K562 (cell line): Measurements from ENCODE around the gene CYP11A1. TPM values are rescaled to one million over a fixed set of nuclear protein-coding genes. Genes with fewer than 3 reads are reported as not detected.

ENCODE experiments used
- ATAC-seq: fragments of 200-7000 bp; cut with Tn5 transposase; 3 replicates; pipeline ENCODE4 v1.9.1; 2020; ENCODE audit warnings: moderate library complexity
- BruUV-seq: library from RNA; stranded (reverse); fragments of 400-500 nt; replicated peaks from 2 replicates; lab custom pipeline; 2021; lab: Mats Ljungman, UMichigan
- CTCF ChIA-PET: fragments of 300-600 bp; formaldehyde crosslinking; extraction: SDS; loops from one replicate; lab custom pipeline; 2021; ENCODE audit warnings: low intra/inter-chr PET ratio; lab: Yijun Ruan, JAX
- POLR2A ChIA-PET: fragments of 300-600, 350-650 bp; sonication (Branson Sonifier 250); formaldehyde crosslinking; extraction: SDS; loops from one replicate; lab custom pipeline; 2021; ENCODE audit warnings: antibody characterized with exemption, inconsistent platforms; lab: Yijun Ruan, JAX
- DNase-seq, 4 experiments: peaks; one replicate each; pipeline versions ENCODE4 v3.0.0 to v3.0.0-alpha.2; 2011 to 2018; ENCODE audit warnings: low spot score in 3 of 4, mixed read lengths in 3 of 4; ENCODE audit errors: extremely low read depth in 1 of 4
- FAIRE-seq: peaks from 2 replicates; lab custom pipeline; 2011; peaks lifted over from hg19 to GRCh38; lab: Jason Lieb, UNC
- H2AFZ ChIP-seq: 2 replicates; pipeline ENCODE4 v1.6.0; 2011; ENCODE audit warnings: low read depth, low read length, control low read depth, inconsistent platforms
- H3K27ac ChIP-seq: fragments of 200-600 bp; 3 replicates; pipeline ENCODE4 v1.8.0; 2011; ENCODE audit warnings: low read depth, mild to moderate bottlenecking, control low read depth, inconsistent platforms, low read length, moderate library complexity, mixed read lengths; ENCODE audit errors: extremely low read depth
- H3K27me3 ChIP-seq, 2 experiments: fragments of 300-600 bp in 1 of 2; 2 replicates in 1 of 2; 3 replicates in 1 of 2; pipeline versions ENCODE4 v1.6.0 to v1.8.0; 2011; ENCODE audit warnings: inconsistent platforms in 2 of 2, low read length in 2 of 2, mild to moderate bottlenecking in 1 of 2, mixed read lengths in 1 of 2, moderate library complexity in 1 of 2; ENCODE audit not compliant: control insufficient read depth in 2 of 2, insufficient read depth in 2 of 2
- H3K36me3 ChIP-seq: fragments of 300-600 bp; 3 replicates; pipeline ENCODE4 v1.8.0; 2011; ENCODE audit warnings: mild to moderate bottlenecking, low read length, inconsistent platforms; ENCODE audit not compliant: control insufficient read depth, insufficient read depth
- H3K4me1 ChIP-seq, 2 experiments: fragments of 200-600 bp in 1 of 2; replicated peaks in 1 of 2; 2 replicates in 1 of 2; 3 replicates in 1 of 2; pipeline versions ENCODE4 v1.5.1 to v1.8.0; 2011; ENCODE audit warnings: inconsistent platforms in 2 of 2, low read length in 2 of 2, mild to moderate bottlenecking in 1 of 2, mixed read lengths in 1 of 2, moderate library complexity in 1 of 2; ENCODE audit not compliant: control insufficient read depth in 2 of 2, insufficient read depth in 2 of 2
- H3K4me2 ChIP-seq: 2 replicates; pipeline ENCODE4 v1.6.1; 2011; ENCODE audit warnings: low read length, control low read depth, inconsistent platforms, mixed read lengths; ENCODE audit not compliant: insufficient read depth
- H3K4me3 ChIP-seq: fragments of 200-600 bp; sonication (generic), shearing (Covaris generic); 2 replicates; pipeline ENCODE4 v1.5.1; 2016; ENCODE audit warnings: control low read depth, inconsistent platforms
- H3K79me2 ChIP-seq: fragments of 200-600 bp; 3 replicates; pipeline ENCODE4 v1.8.0; 2011; ENCODE audit warnings: low read length, inconsistent platforms; ENCODE audit not compliant: control insufficient read depth, insufficient read depth
- H3K9ac ChIP-seq, 2 experiments: 2 replicates each; pipeline versions ENCODE4 v1.6.0 to v1.6.1; 2011; ENCODE audit warnings: low read depth in 2 of 2, low read length in 2 of 2, control low read depth in 1 of 2, inconsistent platforms in 1 of 2, mild to moderate bottlenecking in 1 of 2, mixed read lengths in 1 of 2; ENCODE audit not compliant: insufficient read depth in 1 of 2
- H3K9me1 ChIP-seq: one replicate; pipeline ENCODE4 v1.6.0; 2011; ENCODE audit warnings: inconsistent platforms, mild to moderate bottlenecking, low read length, moderate library complexity; ENCODE audit not compliant: control insufficient read depth, insufficient read depth
- H3K9me3 ChIP-seq: replicated peaks from 2 replicates; pipeline ENCODE4 v1.5.1; 2011; ENCODE audit warnings: low read depth, low read length, inconsistent platforms; ENCODE audit not compliant: control insufficient read depth, insufficient read depth
- H4K20me1 ChIP-seq: replicated peaks from 2 replicates; pipeline ENCODE4 v1.6.1; 2011; ENCODE audit warnings: low read length, inconsistent platforms, mixed read lengths; ENCODE audit not compliant: control insufficient read depth, insufficient read depth
- ARNT ChIP-seq, 2 experiments: fragments of 450-650 bp; IDR thresholded peaks; 2 replicates each; pipeline ENCODE4 v1.6.1; 2016; ENCODE audit warnings: mild to moderate bottlenecking in 1 of 2
- CCNT2 ChIP-seq: IDR thresholded peaks from 2 replicates; pipeline ENCODE4 v1.6.1; 2011; ENCODE audit warnings: borderline replicate concordance, low read depth, mild to moderate bottlenecking, moderate library complexity, mixed read lengths, low read length; ENCODE audit not compliant: insufficient read length; ENCODE audit errors: extremely low read depth
- E4F1 ChIP-seq: fragments of 250-450 bp; sonication (Bioruptor Pico); IDR thresholded peaks from 2 replicates; pipeline ENCODE4 v1.5.0; 2021; ENCODE audit warnings: mild to moderate bottlenecking, borderline replicate concordance
- FOXK1 ChIP-seq: sonication (generic); formaldehyde crosslinking; IDR thresholded peaks from 2 replicates; pipeline ENCODE4 v1.8.0; 2022; ENCODE audit warnings: missing genetic modification reagents, mild to moderate bottlenecking, borderline replicate concordance
- FOXK2 ChIP-seq, 2 experiments: fragments of 450-650 bp; IDR thresholded peaks in 1 of 2; conservative IDR thresholded peaks in 1 of 2; 2 replicates each; pipeline ENCODE4 v1.6.1; 2016; ENCODE audit warnings: low read depth in 2 of 2, mild to moderate bottlenecking in 1 of 2
- MED1 ChIP-seq: sonication (generic); formaldehyde crosslinking; IDR thresholded peaks from 2 replicates; pipeline ENCODE4 v1.8.1; 2023; ENCODE audit warnings: missing genetic modification reagents, borderline replicate concordance
- MIER1 ChIP-seq: fragments of 450-650 bp; IDR thresholded peaks from 2 replicates; pipeline ENCODE4 v1.6.1; 2016; ENCODE audit warnings: antibody characterized with exemption, mild to moderate bottlenecking, low read depth
- MTF1 ChIP-seq: fragments of 250-450 bp; sonication (Bioruptor Pico); IDR thresholded peaks from 2 replicates; pipeline ENCODE4 v1.9.0; 2021; ENCODE audit warnings: moderate library complexity, mild to moderate bottlenecking, inconsistent platforms, borderline replicate concordance
- PTRF ChIP-seq: fragments of 450-650 bp; IDR thresholded peaks from 2 replicates; pipeline ENCODE4 v1.6.1; 2016; ENCODE audit warnings: mild to moderate bottlenecking, missing genetic modification characterization, missing compliant biosample characterization
- RBM22 ChIP-seq: fragments of 200-400 bp; formaldehyde crosslinking; IDR thresholded peaks from 2 replicates; pipeline ENCODE4 v1.6.1; 2018; ENCODE audit warnings: low read length, low read depth; ENCODE audit not compliant: poor library complexity, severe bottlenecking
- SRSF1 ChIP-seq: fragments of 200-400 bp; formaldehyde crosslinking; IDR thresholded peaks from 2 replicates; pipeline ENCODE4 v1.6.1; 2017; ENCODE audit warnings: mild to moderate bottlenecking, low read depth, low read length, moderate library complexity
- ZNF184 ChIP-seq: sonication (generic); formaldehyde crosslinking; IDR thresholded peaks from 2 replicates; pipeline ENCODE4 v1.5.0; 2020; ENCODE audit warnings: missing genetic modification reagents
- ZNF24 ChIP-seq: fragments of 450-650 bp; IDR thresholded peaks from 2 replicates; pipeline ENCODE4 v1.6.1; 2016
- WGBS: fragments of 100-300 bp; shearing (Covaris generic); methylation state at CpG from one replicate; pipeline ENCODE4 v1.1.6; 2016; ENCODE audit warnings: low coverage, mixed read lengths; ENCODE audit not compliant: insufficient coverage; ENCODE audit errors: missing lambda C conversion rate; 5-methylcytosine and 5-hydroxymethylcytosine counted together
- in situ Hi-C: fragments of 300-500 bp; cut with MboI; formaldehyde crosslinking; loops from 4 replicates; pipeline ENCODE4 v1.15.0; 2018; ENCODE audit warnings: inconsistent platforms, mixed read lengths
- intact Hi-C: fragments of 100-400 bp; cut with micrococcal nuclease; formaldehyde crosslinking; loops from 2 replicates; pipeline ENCODE4 v1.14.2; 2022
- polyA plus RNA-seq, 8 experiments: library from polyadenylated mRNA; depleted of rRNA in 4 of 8; stranded (reverse) in 5 of 8; unstranded in 3 of 8; fragments of >200 nt; fragmentation: Nextera tagmentation in 2 of 8; fragmentation: Illumina TruSeq in 1 of 8; extraction: Ambion mirVana in 2 of 8; extraction: Trizol in 1 of 8; gene quantifications; 2 replicates each; pipeline versions ENCODE4 v1.2.1 to v1.2.3, GENCODE V29; 2011 to 2014; ENCODE audit warnings: inconsistent platforms in 1 of 8, missing spikeins in 1 of 8
- total RNA-seq, 7 experiments: library from RNA; depleted of rRNA in 6 of 7; stranded (reverse); fragments of >200 nt in 6 of 7; fragmentation: Illumina TruSeq in 2 of 7; extraction: Trizol in 2 of 7; gene quantifications; 2 replicates each; pipeline versions ENCODE4 v1.2.1 to v1.2.3, GENCODE V29; 2011 to 2021; ENCODE audit warnings: low replicate concordance in 1 of 7
- TF ChIP-seq, protein P1 (sequence below): fragments of 450-650 bp; formaldehyde crosslinking; IDR thresholded peaks from 2 replicates; pipeline ENCODE4 v1.4.0; 2022; ENCODE audit warnings: missing genetic modification characterization

Gene CYP11A1
- total and polyA plus RNA-seq, 9 of the 15 experiments (the other 6 are each of a cell fraction or from before 2014, with no cell fraction given), result 0.06 to 0.24 (median 0.10) TPM; not detected in 4

- Histone ChIP-seq H3K4me2 (no peak overlapping the region), H3K4me1 (peaks cover 0 to 5% of the 10 kb centered on the region in 2 experiments; a peak in 2 of 5 replicates), H2AFZ (no peak overlapping the region), H3K9ac (no peak overlapping the region), H3K9me3 (no peaks in the 10 kb centered on the region), H3K4me3 (no peak overlapping the region)
- WGBS, result 6% methylated on average over 5 of the region's 5 CpGs
- POLR2A ChIA-PET, result no interaction called here
- TF ChIP-seq ZNF184 (CRISPR knock-in tag), result no peak
- no peak for TF ChIP-seq FOXK1 (CRISPR knock-in tag)
- TF ChIP-seq MED1 (CRISPR knock-in tag), result no peak
- no peak for TF ChIP-seq E4F1
- TF ChIP-seq ARNT (IDR thresholded peaks at IDR 0.05), result no peak
- no peak for TF ChIP-seq SRSF1
- TF ChIP-seq FOXK2 (conservative IDR thresholded peaks at IDR 0.05 in 1 of 2, IDR thresholded peaks at IDR 0.05 in 1 of 2; ENCODE audit: low read depth in 2 of 2), result no peak
- no peak for TF ChIP-seq MTF1
- no peak for TF ChIP-seq RBM22
- no peak for TF ChIP-seq ZNF24
- TF ChIP-seq PTRF (tag), result no peak
- TF ChIP-seq MIER1, result no peak
- TF ChIP-seq CCNT2, result no peak
- TF ChIP-seq, protein P1, sequence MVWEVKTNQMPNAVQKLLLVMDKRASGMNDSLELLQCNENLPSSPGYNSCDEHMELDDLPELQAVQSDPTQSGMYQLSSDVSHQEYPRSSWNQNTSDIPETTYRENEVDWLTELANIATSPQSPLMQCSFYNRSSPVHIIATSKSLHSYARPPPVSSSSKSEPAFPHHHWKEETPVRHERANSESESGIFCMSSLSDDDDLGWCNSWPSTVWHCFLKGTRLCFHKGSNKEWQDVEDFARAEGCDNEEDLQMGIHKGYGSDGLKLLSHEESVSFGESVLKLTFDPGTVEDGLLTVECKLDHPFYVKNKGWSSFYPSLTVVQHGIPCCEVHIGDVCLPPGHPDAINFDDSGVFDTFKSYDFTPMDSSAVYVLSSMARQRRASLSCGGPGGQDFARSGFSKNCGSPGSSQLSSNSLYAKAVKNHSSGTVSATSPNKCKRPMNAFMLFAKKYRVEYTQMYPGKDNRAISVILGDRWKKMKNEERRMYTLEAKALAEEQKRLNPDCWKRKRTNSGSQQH (CRISPR knock-in tag), result no peak
- TF ChIP-seq, all 486 proteins: peak for 0
- FAIRE-seq, result no peak
- no peak overlapping the region for H3K27ac ChIP-seq
- intact Hi-C loops, result no loop called here
- ATAC-seq, result no peak
- no peak for DNase-seq
- H3K36me3 ChIP-seq, result no peaks in the 10 kb centered on the region
- BruUV-seq, result no TSS peak
- peaks cover 14 to 86% of the 10 kb centered on the region in 2 experiments for H3K27me3 ChIP-seq
- H4K20me1 ChIP-seq, result peaks cover 9% of the 10 kb centered on the region
- H3K79me2 ChIP-seq, result no peaks in the 10 kb centered on the region
- CTCF ChIA-PET, result no interaction called here
- H3K9me1 ChIP-seq, result peaks cover 2% of the 10 kb centered on the region
- in situ Hi-C loops, result loop anchor here (25.0 kb wide), 1 partner anchor 950 kb away; the partner anchor contains the start of gene GOLGA6D
These were observed 30.3 kb downstream of the CYP11A1 start for GRCh38 chr15:74337146-74337545.
